TTC549 (cell line): ENCODE data around the gene TMEM135.

Experiments
- FAIRE-seq: peaks from 2 replicates; lab custom pipeline; 2012; peaks lifted over from hg19 to GRCh38; lab: Jason Lieb, UNC

Gene TMEM135

DNA sequence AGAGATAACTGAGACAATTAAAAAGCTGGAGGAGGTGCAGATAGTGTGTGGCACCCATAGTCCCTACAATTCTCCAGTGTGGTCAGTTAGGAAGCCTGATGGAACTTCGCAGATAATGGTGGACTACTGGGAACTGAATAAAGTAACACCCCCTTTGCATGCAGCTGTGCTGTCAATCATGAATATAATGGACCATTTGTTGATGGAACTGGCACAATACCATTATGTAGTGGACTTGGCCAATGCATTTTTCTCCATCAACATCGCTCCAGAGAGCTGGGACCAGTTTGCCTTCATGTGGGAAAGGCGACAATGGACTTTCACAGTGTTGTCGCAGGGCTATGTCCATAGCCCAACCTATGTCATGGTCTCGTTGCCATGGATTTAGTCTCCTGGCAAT is 324.2 kb downstream of the TMEM135 start:
- no peak for FAIRE-seq

DNA sequence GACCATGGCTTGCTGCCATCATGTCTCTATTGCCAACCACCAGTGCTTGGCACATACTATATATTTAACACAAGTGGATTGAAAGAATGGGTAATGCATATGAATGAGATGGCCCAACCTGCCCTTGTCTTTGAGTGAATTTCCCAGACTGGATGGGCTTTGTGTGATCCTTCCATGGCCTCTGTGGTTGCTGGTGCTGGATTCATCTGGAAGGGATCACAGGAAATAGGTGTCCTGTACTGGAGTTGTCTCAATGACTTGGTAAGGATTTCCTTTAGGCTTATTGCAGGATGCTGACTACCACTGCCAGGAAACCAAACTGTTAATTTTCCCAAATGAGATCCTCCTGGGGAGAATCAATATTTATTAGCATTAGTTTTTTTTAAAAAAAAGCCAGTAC is 328.6 kb downstream of the TMEM135 start:
- FAIRE-seq, result no peak

DNA sequence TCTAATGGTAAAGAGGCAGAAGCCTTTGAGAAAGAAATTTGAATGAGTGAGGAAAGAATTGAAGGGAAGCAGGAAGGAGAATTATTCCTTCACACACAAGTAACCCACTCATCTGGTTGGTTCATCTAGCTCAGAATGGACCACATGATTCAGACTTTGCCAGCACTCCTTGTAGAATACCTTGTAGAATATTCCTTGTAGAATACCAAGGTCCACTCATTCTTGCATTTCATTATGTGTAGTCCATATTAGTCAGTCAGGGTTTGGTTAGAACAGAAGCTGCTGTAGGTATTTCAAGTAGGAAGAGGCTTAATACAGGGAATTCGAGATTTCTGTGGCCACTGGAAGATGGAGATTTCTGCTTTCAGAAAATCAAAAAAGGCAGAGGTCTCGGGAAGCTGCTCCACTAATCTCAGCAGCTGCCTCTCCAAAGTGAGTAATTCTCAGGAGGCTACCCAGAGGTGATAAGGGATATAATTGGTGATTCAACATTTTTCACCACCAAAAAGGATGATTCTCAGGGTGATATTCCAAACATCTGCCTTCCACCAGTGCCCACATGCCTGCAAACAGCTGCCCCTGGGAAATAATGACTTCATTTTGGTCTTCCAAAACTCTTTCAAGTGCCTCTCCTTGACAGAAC is 329.1 kb downstream of the TMEM135 start:
- FAIRE-seq, result no peak

DNA sequence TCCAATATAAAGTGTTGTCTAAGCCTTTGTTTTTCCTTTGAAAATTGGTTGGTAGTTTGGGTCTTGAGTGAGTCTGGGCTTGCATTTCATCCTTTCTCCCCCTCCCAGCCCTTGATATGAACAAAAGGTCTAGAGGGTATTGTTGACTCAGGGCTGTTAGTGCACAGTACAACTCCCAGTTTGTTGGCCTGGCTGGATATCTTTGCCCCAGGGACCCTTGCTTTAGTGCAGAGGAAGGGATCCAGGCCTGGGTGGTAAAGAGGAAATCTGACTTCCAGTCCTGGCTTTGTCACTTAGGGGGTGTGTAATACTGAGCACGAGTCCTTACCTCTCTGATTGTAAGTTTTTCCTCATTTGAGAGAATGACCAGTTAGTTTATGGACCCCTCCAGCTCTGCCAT is 330.4 kb downstream of the TMEM135 start:
- FAIRE-seq, result no peak

DNA sequence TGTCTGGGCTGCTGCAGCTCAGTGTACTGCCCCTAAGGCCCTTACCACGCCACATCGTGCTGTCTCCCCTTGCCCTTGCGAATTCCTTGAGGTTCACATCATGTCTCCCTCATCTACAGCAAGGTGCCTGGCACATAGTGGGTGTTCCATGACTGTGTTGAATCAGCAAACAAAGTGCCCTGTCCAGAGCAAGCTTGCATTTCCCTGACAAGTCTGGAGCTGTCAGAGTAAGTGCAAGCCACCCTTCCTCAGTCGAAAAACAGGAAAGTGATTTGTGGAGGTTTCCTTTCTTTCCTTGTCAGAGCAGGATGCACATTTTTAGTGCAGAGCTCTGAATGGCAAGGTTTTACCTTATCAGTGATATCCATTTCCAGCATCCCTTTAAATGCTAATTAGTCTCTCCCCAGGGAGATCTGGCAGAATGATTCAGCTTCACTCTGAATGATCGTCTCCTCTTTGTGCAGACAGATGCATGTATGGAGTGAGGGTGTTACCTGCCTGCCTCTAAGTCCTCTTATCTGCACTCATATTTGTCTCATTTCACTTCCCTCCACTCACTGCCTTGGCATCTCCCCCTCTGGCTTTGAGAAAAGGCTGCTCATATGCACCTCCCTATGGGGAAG is 331.2 kb downstream of the TMEM135 start:
- FAIRE-seq, result no peak

DNA sequence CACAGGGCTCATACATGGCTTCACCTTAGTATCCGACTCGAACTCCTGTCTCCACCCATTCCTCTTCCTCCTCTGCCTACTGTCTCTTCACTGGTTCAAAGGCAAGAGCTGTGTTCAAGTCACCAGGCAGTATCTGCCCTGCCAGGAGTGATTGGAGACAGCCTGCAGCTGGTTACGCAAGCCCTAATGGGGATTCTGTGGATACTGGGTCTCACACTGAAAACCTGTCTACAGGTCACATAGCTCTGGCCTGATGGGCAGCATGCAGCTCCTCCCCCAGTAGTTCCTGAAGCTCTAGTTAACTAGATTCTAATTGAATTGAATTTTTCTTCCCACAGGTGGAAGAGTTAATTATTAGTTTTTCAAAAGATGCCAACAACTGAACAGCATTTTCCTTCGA is 332.2 kb downstream of the TMEM135 start:
- FAIRE-seq, result no peak

DNA sequence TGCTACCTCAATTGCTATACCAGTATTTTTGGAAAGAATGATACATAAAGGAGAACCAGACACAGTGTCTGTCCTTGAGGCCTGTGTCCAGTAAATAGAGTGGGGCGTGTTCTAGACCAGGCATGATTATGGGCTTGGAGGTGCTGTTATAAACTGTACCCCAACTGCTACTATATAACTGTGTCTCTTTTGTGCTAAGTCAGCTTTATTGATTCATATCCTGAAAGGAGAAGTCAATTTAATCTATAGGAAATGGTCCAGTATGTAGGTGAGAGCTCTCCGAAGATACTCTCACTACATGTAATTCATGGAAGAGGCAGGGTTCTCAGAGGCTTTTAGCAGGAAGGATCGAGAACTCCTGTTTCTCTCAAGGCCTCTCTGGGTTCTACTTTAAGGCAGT is 334.3 kb downstream of the TMEM135 start:
- FAIRE-seq, result no peak
